ENCODE data around the gene ABCF1. TPM values are rescaled to one million over a fixed set of nuclear protein-coding genes. Genes with fewer than 3 reads are reported as not detected.
"Not testable (repeated sequence)": the region's sequence is repeated elsewhere in the genome, so short reads cannot be mapped to it uniquely, and the experiment has no call there.

Gene ABCF1
- total RNA-seq: 100 to 1,000 TPM; 128 to 132 TPM

- ChIA-PET CTCF (interaction anchor here (0.6 to 2.4 kb wide), 9 partner anchors 13 to 828 kb away, joined by 3 to 9 read pairs (median 4); partner anchors contain the start of gene PRR3), POLR2A (interaction anchor here (0.9 to 2.0 kb wide), 8 partner anchors 12 to 151 kb away, joined by 3 to 20 read pairs (median 4); partner anchors contain the start of genes GNL1, MRPS18B and PRR3)
Observed at GRCh38 chr6:30571075-30571761, at the start of gene ABCF1. TSS of gene ABCF1 (plus strand) at chr6:30571442. CDS start at chr6:30571488, 46 bp downstream.

GRCh38 chr6:30521952-30522351 is 49.3 kb upstream of the ABCF1 start:
- CTCF ChIA-PET: interaction anchor here (0.9 to 1.4 kb wide), 2 partner anchors 10 to 26 kb away, joined by 3 to 4 read pairs; no protein-coding TSS in a partner anchor
- POLR2A ChIA-PET: not testable (repeated sequence)

- CTCF ChIA-PET: interaction anchor here (0.9 to 6.7 kb wide), 3 partner anchors 9 to 33 kb away, joined by 3 to 81 read pairs (median 8); no protein-coding TSS in a partner anchor
- POLR2A ChIA-PET: not testable (repeated sequence)
Observed at GRCh38 chr6:30526444-30526843, 44.8 kb upstream of the ABCF1 start.

- ChIA-PET POLR2A (interaction anchor here (0.7 to 1.4 kb wide), 4 partner anchors 13 to 39 kb away, joined by 3 to 9 read pairs (median 3); no protein-coding TSS in a partner anchor), CTCF (interaction anchor here (0.8 to 6.7 kb wide), 12 partner anchors 9 to 76 kb away, joined by 3 to 81 read pairs (median 5); partner anchors contain the start of gene PRR3)
Observed at GRCh38 chr6:30529349-30529875, 41.8 kb upstream of the ABCF1 start.

GRCh38 chr6:30530014-30530413 is 41.2 kb upstream of the ABCF1 start:
- POLR2A ChIA-PET: interaction anchor here (0.7 to 1.4 kb wide), 4 partner anchors 12 to 40 kb away, joined by 3 to 9 read pairs (median 3); no protein-coding TSS in a partner anchor

GRCh38 chr6:30533460-30534294 is 37.6 kb upstream of the ABCF1 start:
- ChIA-PET POLR2A (interaction anchor here (1.0 kb wide), 1 partner anchor 33 kb away, joined by 5 read pairs; no protein-coding TSS in a partner anchor), CTCF (interaction anchor here (1.4 to 6.7 kb wide), 3 partner anchors 10 to 50 kb away, joined by 6 to 81 read pairs (median 39); no protein-coding TSS in a partner anchor)

More at GRCh38 chr6:30530014-30530413, 41.2 kb upstream of the ABCF1 start:
- CTCF ChIA-PET: interaction anchor here (0.8 to 6.7 kb wide), 12 partner anchors 9 to 76 kb away, joined by 3 to 81 read pairs (median 5); partner anchors contain the start of gene PRR3

- ChIA-PET CTCF (interaction anchor here (1.0 kb wide), 1 partner anchor 8 kb away, joined by 3 read pairs; no protein-coding TSS in a partner anchor), POLR2A (no interaction called here)
Observed at GRCh38 chr6:30537931-30538330, 33.3 kb upstream of the ABCF1 start.

GRCh38 chr6:30541515-30542403 is 29.5 kb upstream of the ABCF1 start:
- ChIA-PET POLR2A (interaction anchor here (1.1 kb wide), 1 partner anchor 12 kb away, joined by 3 read pairs; no protein-coding TSS in a partner anchor), CTCF (interaction anchor here (0.5 to 6.8 kb wide), 35 partner anchors 9 to 1887 kb away, joined by 3 to 84 read pairs (median 5); partner anchors contain the start of genes ABCF1, GNL1, MRPS18B and PRR3)

- POLR2A ChIA-PET: interaction anchor here (1.1 kb wide), 1 partner anchor 13 kb away, joined by 3 read pairs; no protein-coding TSS in a partner anchor
- CTCF ChIA-PET: interaction anchor here (0.9 to 6.8 kb wide), 17 partner anchors 9 to 139 kb away, joined by 3 to 84 read pairs (median 7); partner anchors contain the start of genes GNL1 and PRR3
Observed at GRCh38 chr6:30542404-30542725, 28.9 kb upstream of the ABCF1 start.

- ChIA-PET POLR2A (no interaction called here), CTCF (interaction anchor here (1.2 to 6.8 kb wide), 13 partner anchors 9 to 138 kb away, joined by 3 to 84 read pairs (median 7); partner anchors contain the start of genes GNL1 and PRR3)
Observed at GRCh38 chr6:30542915-30543314, 28.3 kb upstream of the ABCF1 start.

- POLR2A ChIA-PET: interaction anchor here (1.5 kb wide), 1 partner anchor 10 kb away, joined by 5 read pairs; no protein-coding TSS in a partner anchor
- CTCF ChIA-PET: interaction anchor here (1.2 to 6.8 kb wide), 11 partner anchors 11 to 63 kb away, joined by 3 to 84 read pairs (median 7); partner anchors contain the start of genes ABCF1, GNL1 and PRR3
Observed at GRCh38 chr6:30543821-30544220, 27.4 kb upstream of the ABCF1 start.

GRCh38 chr6:30544666-30545272 is 26.5 kb upstream of the ABCF1 start:
- ChIA-PET CTCF (interaction anchor here (0.7 to 6.8 kb wide), 21 partner anchors 10 to 136 kb away, joined by 3 to 84 read pairs (median 5); partner anchors contain the start of genes ABCF1, GNL1 and PRR3), POLR2A (interaction anchor here (0.5 to 1.5 kb wide), 4 partner anchors 9 to 63 kb away, joined by 3 to 6 read pairs (median 4); partner anchors contain the start of gene GNL1)

GRCh38 chr6:30547454-30547853 is 23.8 kb upstream of the ABCF1 start:
- ChIA-PET POLR2A (no interaction called here), CTCF (interaction anchor here (1.7 to 6.8 kb wide), 2 partner anchors 15 to 62 kb away, joined by 4 to 84 read pairs; no protein-coding TSS in a partner anchor)

GRCh38 chr6:30548375-30548774 is 22.9 kb upstream of the ABCF1 start:
- ChIA-PET POLR2A (no interaction called here), CTCF (interaction anchor here (1.2 to 1.5 kb wide), 3 partner anchors 16 to 67 kb away, joined by 3 to 5 read pairs (median 4); no protein-coding TSS in a partner anchor)

- CTCF ChIA-PET: interaction anchor here (1.0 to 6.3 kb wide), 5 partner anchors 10 to 162 kb away, joined by 4 to 43 read pairs (median 5); no protein-coding TSS in a partner anchor
- POLR2A ChIA-PET: interaction anchor here (0.9 kb wide), 1 partner anchor 10 kb away, joined by 5 read pairs; no protein-coding TSS in a partner anchor
Observed at GRCh38 chr6:30554404-30554803, 16.8 kb upstream of the ABCF1 start.

- CTCF ChIA-PET: interaction anchor here (1.0 to 6.3 kb wide), 6 partner anchors 11 to 161 kb away, joined by 3 to 43 read pairs (median 4); no protein-coding TSS in a partner anchor
- POLR2A ChIA-PET: interaction anchor here (0.6 to 3.2 kb wide), 5 partner anchors 10 to 621 kb away, joined by 3 to 20 read pairs (median 3); partner anchors contain the start of gene ABCF1
Observed at GRCh38 chr6:30554962-30555815, 16.1 kb upstream of the ABCF1 start.
